ENCODE results near the gene NELFE. TPM values are rescaled to one million over a fixed set of nuclear protein-coding genes. Genes with fewer than 3 reads are reported as not detected.

Gene NELFE
- total and polyA plus RNA-seq, 9 donors: 54.8 to 84.5 (median 65.8) TPM

GRCh38 chr6:31966506-31966905, 7.7 kb upstream of the NELFE start:
- Histone ChIP-seq H3K9me3 (no peaks in the 10 kb centered on the region), H3K36me3 (peaks cover 2% of the 10 kb centered on the region), H3K27ac (no peak overlapping the region), H3K4me3 (no peak overlapping the region), H3K4me1 (ENCODE audit: insufficient read depth) (peaks cover 4% of the 10 kb centered on the region), H3K27me3 (no peaks in the 10 kb centered on the region)
- no peak for DNase-seq
- intact Hi-C loops (cut with DNase I): loop anchor here in 1 of 4 donors (10.0 kb wide), 1 partner anchor 292 kb away; no protein-coding TSS in a partner anchor
- TF ChIP-seq EP300 (IDR thresholded peaks at IDR 0.05) (no peak), POLR2A (IDR thresholded peaks at IDR 0.05) (no peak)
- TF ChIP-seq, protein P1, sequence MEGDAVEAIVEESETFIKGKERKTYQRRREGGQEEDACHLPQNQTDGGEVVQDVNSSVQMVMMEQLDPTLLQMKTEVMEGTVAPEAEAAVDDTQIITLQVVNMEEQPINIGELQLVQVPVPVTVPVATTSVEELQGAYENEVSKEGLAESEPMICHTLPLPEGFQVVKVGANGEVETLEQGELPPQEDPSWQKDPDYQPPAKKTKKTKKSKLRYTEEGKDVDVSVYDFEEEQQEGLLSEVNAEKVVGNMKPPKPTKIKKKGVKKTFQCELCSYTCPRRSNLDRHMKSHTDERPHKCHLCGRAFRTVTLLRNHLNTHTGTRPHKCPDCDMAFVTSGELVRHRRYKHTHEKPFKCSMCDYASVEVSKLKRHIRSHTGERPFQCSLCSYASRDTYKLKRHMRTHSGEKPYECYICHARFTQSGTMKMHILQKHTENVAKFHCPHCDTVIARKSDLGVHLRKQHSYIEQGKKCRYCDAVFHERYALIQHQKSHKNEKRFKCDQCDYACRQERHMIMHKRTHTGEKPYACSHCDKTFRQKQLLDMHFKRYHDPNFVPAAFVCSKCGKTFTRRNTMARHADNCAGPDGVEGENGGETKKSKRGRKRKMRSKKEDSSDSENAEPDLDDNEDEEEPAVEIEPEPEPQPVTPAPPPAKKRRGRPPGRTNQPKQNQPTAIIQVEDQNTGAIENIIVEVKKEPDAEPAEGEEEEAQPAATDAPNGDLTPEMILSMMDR (IDR thresholded peaks at IDR 0.05): no peak
- WGBS, 3 donors: 80 to 90% (median 87%) methylated on average over 7 of the region's 7 CpGs

DNA sequence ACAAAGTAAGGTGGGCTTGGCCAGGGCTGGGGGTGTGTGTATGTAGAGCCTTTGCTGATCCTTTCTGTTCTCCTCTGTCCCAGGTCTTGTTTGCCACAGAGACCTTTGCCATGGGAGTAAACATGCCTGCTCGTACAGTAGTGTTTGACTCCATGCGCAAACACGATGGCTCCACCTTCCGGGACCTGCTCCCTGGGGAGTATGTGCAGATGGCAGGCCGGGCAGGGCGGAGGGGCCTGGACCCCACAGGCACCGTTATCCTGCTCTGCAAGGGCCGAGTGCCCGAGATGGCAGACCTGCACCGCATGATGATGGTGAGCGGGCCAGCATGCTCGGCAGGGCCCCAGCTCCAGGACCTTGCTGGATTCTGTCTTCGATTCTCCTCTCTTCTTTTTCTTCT, 6.9 kb upstream of the NELFE start:
- no peaks in the 10 kb centered on the region for H3K9me3 ChIP-seq
- WGBS, 3 donors: 84 to 89% (median 86%) methylated on average over 13 of the region's 13 CpGs
- no peaks in the 10 kb centered on the region for H3K4me1 ChIP-seq (ENCODE audit: insufficient read depth)
- no peak for DNase-seq
- H3K27me3 ChIP-seq: no peaks in the 10 kb centered on the region
- intact Hi-C loops (cut with DNase I): loop anchor here in 1 of 4 donors (10.0 kb wide), 1 partner anchor 291 kb away; no protein-coding TSS in a partner anchor
- H3K36me3 ChIP-seq: peaks cover 2% of the 10 kb centered on the region
- H3K4me3 ChIP-seq: no peak overlapping the region
- no peak overlapping the region for H3K27ac ChIP-seq
- TF ChIP-seq, protein P1 (IDR thresholded peaks at IDR 0.05): no peak
- no peak for TF ChIP-seq EP300 (IDR thresholded peaks at IDR 0.05)
- TF ChIP-seq POLR2A (IDR thresholded peaks at IDR 0.05): no peak

DNA sequence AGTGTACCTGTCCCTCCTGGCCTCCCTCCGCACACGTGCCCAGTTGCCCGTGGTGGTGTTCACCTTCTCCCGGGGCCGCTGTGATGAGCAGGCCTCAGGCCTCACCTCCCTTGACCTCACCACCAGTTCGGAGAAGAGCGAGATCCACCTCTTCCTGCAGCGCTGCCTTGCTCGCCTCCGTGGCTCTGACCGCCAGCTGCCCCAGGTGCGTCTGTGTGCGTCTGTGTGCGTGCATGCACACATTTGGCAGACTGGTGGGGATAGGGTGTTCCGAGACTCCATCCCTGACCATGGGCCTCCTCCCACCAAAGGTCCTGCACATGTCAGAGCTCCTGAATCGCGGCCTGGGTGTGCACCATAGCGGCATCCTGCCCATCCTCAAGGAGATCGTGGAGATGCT, 5.2 kb upstream of the NELFE start:
- 91 to 95% (median 94%) methylated on average over 19 of the region's 19 CpGs for WGBS, 3 donors
- TF ChIP-seq, protein P1 (IDR thresholded peaks at IDR 0.05): no peak
- no peak for TF ChIP-seq POLR2A (IDR thresholded peaks at IDR 0.05)
- H3K4me3 ChIP-seq: no peak overlapping the region
- no peak overlapping the region for H3K27ac ChIP-seq
- intact Hi-C loops (cut with DNase I): loop anchor here in 1 of 4 donors (10.0 kb wide), 1 partner anchor 289 kb away; no protein-coding TSS in a partner anchor
- peaks cover 2% of the 10 kb centered on the region for H3K4me1 ChIP-seq (ENCODE audit: insufficient read depth)
- H3K9me3 ChIP-seq: no peaks in the 10 kb centered on the region
- peaks cover 2% of the 10 kb centered on the region for H3K36me3 ChIP-seq
- no peak for DNase-seq
- H3K27me3 ChIP-seq: no peaks in the 10 kb centered on the region

GRCh38 chr6:31961616-31962015, 2.8 kb upstream of the NELFE start:
- H3K36me3 ChIP-seq: peaks cover 2% of the 10 kb centered on the region

GRCh38 chr6:31958412-31958740, 395 bp downstream of the NELFE start:
- 5 to 7% (median 7%) methylated on average over 11 of the region's 11 CpGs for WGBS, 3 donors
- Histone ChIP-seq H3K4me3 (peak overlapping the region; percentile 96), H3K27me3 (no peaks in the 10 kb centered on the region), H3K27ac (peak overlapping the region; percentile 43 to 74), H3K9me3 (no peaks in the 10 kb centered on the region), H3K36me3 (peaks cover 2% of the 10 kb centered on the region), H3K4me1 (ENCODE audit: insufficient read depth) (peaks cover 7% of the 10 kb centered on the region)
- TF ChIP-seq, protein P1 (IDR thresholded peaks at IDR 0.05): peak in 1 of 3 donors; percentile 22
- TF ChIP-seq POLR2A (IDR thresholded peaks at IDR 0.05): no peak
- DNase-seq: peak in 1 of 5 donors; percentile 43
- intact Hi-C loops (cut with DNase I): loop anchor here in 2 of 4 donors (10.0 kb wide), 1 partner anchor 54 kb away; the partner anchor contains the start of gene ZBTB12 (in 2 of the 2)

More at GRCh38 chr6:31961616-31962015, 2.8 kb upstream of the NELFE start:
- Histone ChIP-seq H3K9me3 (no peaks in the 10 kb centered on the region), H3K27ac (no peak overlapping the region), H3K4me1 (ENCODE audit: insufficient read depth) (peaks cover 7% of the 10 kb centered on the region), H3K4me3 (no peak overlapping the region), H3K27me3 (no peaks in the 10 kb centered on the region)
- intact Hi-C loops (cut with DNase I): loop anchor here in 1 of 4 donors (10.0 kb wide), 1 partner anchor 287 kb away; no protein-coding TSS in a partner anchor
- TF ChIP-seq POLR2A (IDR thresholded peaks at IDR 0.05) (no peak), EP300 (IDR thresholded peaks at IDR 0.05) (no peak)
- WGBS, 3 donors: 92 to 93% (median 93%) methylated on average over 12 of the region's 12 CpGs
- DNase-seq: no peak
